Measurements from ENCODE around the gene BAIAP2L1. TPM values are rescaled to one million over a fixed set of nuclear protein-coding genes. Genes with fewer than 3 reads are reported as not detected.
A peak's percentile ranks its signal among the peaks of the same experiment; 100 is the strongest.

The BAIAP2L1 gene
- total RNA-seq, 1 donor from 2014 or later = 35.1 TPM

- TF ChIP-seq EZH2phosphoT487 (IDR thresholded peaks at IDR 0.05) (no peak), EZH2 (IDR thresholded peaks at IDR 0.05) (no peak), CTCF (IDR thresholded peaks at IDR 0.05) (no peak)
- H3K4me3 Mint-ChIP-seq = no peak overlapping the region
- no peaks in the 10 kb centered on the region for H3K9me3 Mint-ChIP-seq
- Histone ChIP-seq H3K79me2 (ENCODE audit: low read depth) (no peaks in the 10 kb centered on the region), H2AFZ (replicated peaks) (no peak overlapping the region), H3K4me1 (peaks cover 6% of the 10 kb centered on the region), H3K9me3 (ENCODE audit: low read depth) (no peaks in the 10 kb centered on the region), H3K9ac (no peak overlapping the region), H3K36me3 (no peaks in the 10 kb centered on the region), H3K4me2 (no peak overlapping the region), H3K27me3 (no peaks in the 10 kb centered on the region), H3K27ac (no peak overlapping the region), H3K4me3 (no peak overlapping the region), H3F3A (ENCODE audit: low read depth) (no peaks in the 10 kb centered on the region), H4K20me1 (ENCODE audit: low read depth) (peaks cover 4% of the 10 kb centered on the region)
- H3K36me3 Mint-ChIP-seq = peaks cover 5% of the 10 kb centered on the region
- DNase-seq (ENCODE audit: low spot score) = no peak
- peaks cover 8% of the 10 kb centered on the region for H3K4me1 Mint-ChIP-seq
- peaks cover 4% of the 10 kb centered on the region for H3K27me3 Mint-ChIP-seq (ENCODE audit: insufficient read depth, low read depth)
- H3K27ac Mint-ChIP-seq = peak overlapping the region; percentile 38
Measured at GRCh38 chr7:98303176-98303865, 97.6 kb downstream of the BAIAP2L1 start.

- H4K20me1 ChIP-seq (ENCODE audit: low read depth) = peaks cover 4% of the 10 kb centered on the region
- H3K36me3 ChIP-seq = no peaks in the 10 kb centered on the region
- no peak overlapping the region for H3K4me3 ChIP-seq
- TF ChIP-seq EZH2phosphoT487 (IDR thresholded peaks at IDR 0.05) (no peak), CTCF (IDR thresholded peaks at IDR 0.05) (no peak), EZH2 (IDR thresholded peaks at IDR 0.05) (no peak)
- no peak overlapping the region for H3K9ac ChIP-seq
- no peaks in the 10 kb centered on the region for H3K9me3 ChIP-seq (ENCODE audit: low read depth)
- H3K79me2 ChIP-seq (ENCODE audit: low read depth) = no peaks in the 10 kb centered on the region
- peaks cover 4% of the 10 kb centered on the region for H3K27me3 Mint-ChIP-seq (ENCODE audit: insufficient read depth, low read depth)
- H2AFZ ChIP-seq (replicated peaks) = no peak overlapping the region
- peaks cover 8% of the 10 kb centered on the region for H3K4me1 Mint-ChIP-seq
- H3K9me3 Mint-ChIP-seq = no peaks in the 10 kb centered on the region
- no peak for DNase-seq (ENCODE audit: low spot score)
- H3K27ac Mint-ChIP-seq = peak overlapping the region; percentile 66
- no peak overlapping the region for H3K4me2 ChIP-seq
- H3K36me3 Mint-ChIP-seq = peaks cover 5% of the 10 kb centered on the region
- no peaks in the 10 kb centered on the region for H3K27me3 ChIP-seq
- H3F3A ChIP-seq (ENCODE audit: low read depth) = no peaks in the 10 kb centered on the region
- no peak overlapping the region for H3K4me3 Mint-ChIP-seq
- H3K27ac ChIP-seq = no peak overlapping the region
- H3K4me1 ChIP-seq = peaks cover 6% of the 10 kb centered on the region
Measured at GRCh38 chr7:98301693-98302470, 99.0 kb downstream of the BAIAP2L1 start.

- Histone ChIP-seq H3K79me2 (ENCODE audit: low read depth) (no peaks in the 10 kb centered on the region), H3K36me3 (no peaks in the 10 kb centered on the region), H3K27me3 (no peaks in the 10 kb centered on the region), H3K4me2 (no peak overlapping the region), H3K4me1 (peaks cover 6% of the 10 kb centered on the region), H3K27ac (no peak overlapping the region), H4K20me1 (ENCODE audit: low read depth) (peaks cover 4% of the 10 kb centered on the region), H3K9ac (no peak overlapping the region), H3F3A (ENCODE audit: low read depth) (no peaks in the 10 kb centered on the region), H2AFZ (replicated peaks) (no peak overlapping the region), H3K9me3 (ENCODE audit: low read depth) (no peaks in the 10 kb centered on the region), H3K4me3 (no peak overlapping the region)
- no peak for DNase-seq (ENCODE audit: low spot score)
- Mint-ChIP-seq H3K36me3 (peaks cover 5% of the 10 kb centered on the region), H3K9me3 (no peaks in the 10 kb centered on the region), H3K4me3 (peak overlapping the region; percentile 59), H3K4me1 (peaks cover 8% of the 10 kb centered on the region), H3K27ac (peak overlapping the region; percentile 87), H3K27me3 (ENCODE audit: insufficient read depth, low read depth) (peaks cover 4% of the 10 kb centered on the region)
- no peak for TF ChIP-seq EZH2phosphoT487 (IDR thresholded peaks at IDR 0.05)
- no peak for TF ChIP-seq EZH2 (IDR thresholded peaks at IDR 0.05)
- TF ChIP-seq CTCF (IDR thresholded peaks at IDR 0.05) = no peak
Measured at GRCh38 chr7:98300595-98301372, 100.1 kb downstream of the BAIAP2L1 start.
